HEK293 (cell line): ENCODE measurements around the gene DYNLT1.

ENCODE experiments used
- TCF7L2 ChIP-seq: IDR thresholded peaks from 2 replicates; pipeline ENCODE4 v1.6.1; 2011; ENCODE audit warnings: low read depth, mild to moderate bottlenecking, inconsistent platforms, low read length, moderate library complexity, borderline replicate concordance
- TRIM28 ChIP-seq: IDR thresholded peaks from 2 replicates; pipeline ENCODE4 v1.6.1; 2011; ENCODE audit warnings: low read length, control low read depth, borderline replicate concordance
- ZNF121 ChIP-seq: fragments of 450-650 bp; formaldehyde crosslinking; IDR thresholded peaks from 2 replicates; pipeline ENCODE4 v1.5.1; 2016; ENCODE audit warnings: missing biosample characterization, missing genetic modification characterization
- TF ChIP-seq, protein P1 (sequence below): fragments of 450-650 bp; formaldehyde crosslinking; IDR thresholded peaks from 2 replicates; pipeline ENCODE4 v1.5.1; 2016; ENCODE audit warnings: missing biosample characterization, missing genetic modification characterization
- TF ChIP-seq, protein P2 (sequence below): fragments of 450-650 bp; formaldehyde crosslinking; IDR thresholded peaks from 2 replicates; pipeline ENCODE4 v1.5.1; 2016; ENCODE audit warnings: missing biosample characterization, missing genetic modification characterization, low read depth

DNA sequence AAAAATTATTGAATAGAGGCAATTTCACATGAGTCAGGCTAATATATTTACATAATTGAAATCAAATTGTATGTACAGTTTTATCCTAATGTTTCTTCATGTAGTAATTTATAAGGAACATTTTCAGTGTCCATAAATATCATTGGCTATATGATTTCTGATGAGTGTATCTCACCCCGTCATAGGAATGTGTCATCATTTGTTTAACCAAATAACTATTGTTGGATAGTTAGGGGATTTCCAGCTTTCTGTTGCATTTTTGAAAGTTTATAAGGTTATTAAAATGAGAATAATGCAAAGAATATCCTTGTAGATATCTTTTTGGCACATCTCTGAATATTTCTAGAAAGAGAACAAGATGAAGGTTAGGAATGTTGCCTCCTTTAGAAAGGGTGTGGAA is 44.3 kb upstream of the DYNLT1 start:
- TF ChIP-seq, protein P1, sequence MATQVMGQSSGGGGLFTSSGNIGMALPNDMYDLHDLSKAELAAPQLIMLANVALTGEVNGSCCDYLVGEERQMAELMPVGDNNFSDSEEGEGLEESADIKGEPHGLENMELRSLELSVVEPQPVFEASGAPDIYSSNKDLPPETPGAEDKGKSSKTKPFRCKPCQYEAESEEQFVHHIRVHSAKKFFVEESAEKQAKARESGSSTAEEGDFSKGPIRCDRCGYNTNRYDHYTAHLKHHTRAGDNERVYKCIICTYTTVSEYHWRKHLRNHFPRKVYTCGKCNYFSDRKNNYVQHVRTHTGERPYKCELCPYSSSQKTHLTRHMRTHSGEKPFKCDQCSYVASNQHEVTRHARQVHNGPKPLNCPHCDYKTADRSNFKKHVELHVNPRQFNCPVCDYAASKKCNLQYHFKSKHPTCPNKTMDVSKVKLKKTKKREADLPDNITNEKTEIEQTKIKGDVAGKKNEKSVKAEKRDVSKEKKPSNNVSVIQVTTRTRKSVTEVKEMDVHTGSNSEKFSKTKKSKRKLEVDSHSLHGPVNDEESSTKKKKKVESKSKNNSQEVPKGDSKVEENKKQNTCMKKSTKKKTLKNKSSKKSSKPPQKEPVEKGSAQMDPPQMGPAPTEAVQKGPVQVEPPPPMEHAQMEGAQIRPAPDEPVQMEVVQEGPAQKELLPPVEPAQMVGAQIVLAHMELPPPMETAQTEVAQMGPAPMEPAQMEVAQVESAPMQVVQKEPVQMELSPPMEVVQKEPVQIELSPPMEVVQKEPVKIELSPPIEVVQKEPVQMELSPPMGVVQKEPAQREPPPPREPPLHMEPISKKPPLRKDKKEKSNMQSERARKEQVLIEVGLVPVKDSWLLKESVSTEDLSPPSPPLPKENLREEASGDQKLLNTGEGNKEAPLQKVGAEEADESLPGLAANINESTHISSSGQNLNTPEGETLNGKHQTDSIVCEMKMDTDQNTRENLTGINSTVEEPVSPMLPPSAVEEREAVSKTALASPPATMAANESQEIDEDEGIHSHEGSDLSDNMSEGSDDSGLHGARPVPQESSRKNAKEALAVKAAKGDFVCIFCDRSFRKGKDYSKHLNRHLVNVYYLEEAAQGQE (tag by site-specific recombination): no peak
- no peak for TF ChIP-seq TRIM28
- no peak for TF ChIP-seq ZNF121 (tag by site-specific recombination)
- TF ChIP-seq TCF7L2: no peak
- TF ChIP-seq, protein P2, sequence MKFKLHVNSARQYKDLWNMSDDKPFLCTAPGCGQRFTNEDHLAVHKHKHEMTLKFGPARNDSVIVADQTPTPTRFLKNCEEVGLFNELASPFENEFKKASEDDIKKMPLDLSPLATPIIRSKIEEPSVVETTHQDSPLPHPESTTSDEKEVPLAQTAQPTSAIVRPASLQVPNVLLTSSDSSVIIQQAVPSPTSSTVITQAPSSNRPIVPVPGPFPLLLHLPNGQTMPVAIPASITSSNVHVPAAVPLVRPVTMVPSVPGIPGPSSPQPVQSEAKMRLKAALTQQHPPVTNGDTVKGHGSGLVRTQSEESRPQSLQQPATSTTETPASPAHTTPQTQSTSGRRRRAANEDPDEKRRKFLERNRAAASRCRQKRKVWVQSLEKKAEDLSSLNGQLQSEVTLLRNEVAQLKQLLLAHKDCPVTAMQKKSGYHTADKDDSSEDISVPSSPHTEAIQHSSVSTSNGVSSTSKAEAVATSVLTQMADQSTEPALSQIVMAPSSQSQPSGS (tag by site-specific recombination): no peak
